NCI-H1930 (cell line): Measurements from ENCODE around the gene GAS2L2.

Source experiments
- DNase-seq, 2 experiments: peaks; one replicate each; lab custom pipeline; 2025; lab: John Stamatoyannopoulos, UW

Gene GAS2L2

GRCh38 chr17:35745749-35746320 is 7.2 kb downstream of the GAS2L2 start:
- no peak for DNase-seq

- DNase-seq: no peak
These were observed 7.8 kb downstream of the GAS2L2 start for GRCh38 chr17:35745246-35745645.

GRCh38 chr17:35744830-35745229 is 8.2 kb downstream of the GAS2L2 start:
- DNase-seq: no peak

- no peak for DNase-seq
These were observed 9.3 kb downstream of the GAS2L2 start for GRCh38 chr17:35743626-35744328.

GRCh38 chr17:35742896-35743477 is 10.1 kb downstream of the GAS2L2 start:
- no peak for DNase-seq

- DNase-seq: no peak
These were observed 10.5 kb downstream of the GAS2L2 start for GRCh38 chr17:35742496-35742895.

GRCh38 chr17:35740997-35741931 is 11.8 kb downstream of the GAS2L2 start:
- peak; percentile 32 to 57 for DNase-seq

GRCh38 chr17:35740216-35740615 is 12.8 kb downstream of the GAS2L2 start:
- no peak for DNase-seq

GRCh38 chr17:35738519-35739133 is 14.4 kb downstream of the GAS2L2 start:
- DNase-seq: no peak

- no peak for DNase-seq
These were observed 16.8 kb downstream of the GAS2L2 start for GRCh38 chr17:35736236-35736635.

GRCh38 chr17:35735036-35735805 is 17.8 kb downstream of the GAS2L2 start:
- DNase-seq: no peak

GRCh38 chr17:35734396-35734795 is 18.6 kb downstream of the GAS2L2 start:
- DNase-seq: no peak

GRCh38 chr17:35733366-35733765 is 19.7 kb downstream of the GAS2L2 start:
- no peak for DNase-seq

GRCh38 chr17:35732806-35733136 is 20.3 kb downstream of the GAS2L2 start:
- no peak for DNase-seq

GRCh38 chr17:35731917-35732805 is 20.9 kb downstream of the GAS2L2 start:
- DNase-seq: no peak

- DNase-seq: peak; percentile 31 to 34
These were observed 21.7 kb downstream of the GAS2L2 start, which contains the start of gene RASL10B for GRCh38 chr17:35731239-35731916. RASL10B (plus strand) TSS chr17:35731639; CDS start chr17:35735185, 3,546 bp downstream.

GRCh38 chr17:35730400-35731005 is 22.5 kb downstream of the GAS2L2 start:
- no peak for DNase-seq

GRCh38 chr17:35729405-35729833 is 23.6 kb downstream of the GAS2L2 start:
- DNase-seq: no peak

- DNase-seq: no peak
These were observed 24.5 kb downstream of the GAS2L2 start for GRCh38 chr17:35728551-35728950.
